Frontal cortex (tissue), 4 donors: ENCODE data around the gene PWP1. TPM values are rescaled to one million over a fixed set of nuclear protein-coding genes. Genes with fewer than 3 reads are reported as not detected.
"Not testable (repeated sequence)": the region's sequence is repeated elsewhere in the genome, so short reads cannot be mapped to it uniquely, and the experiment has no call there.

ENCODE experiments used
- DNase-seq, 2 donors: peaks; one replicate each; pipeline ENCODE4 v3.0.0; 2012; ENCODE audit warnings: low spot score in 2 of 2
- FAIRE-seq: peaks from 2 replicates; lab custom pipeline; 2012; peaks lifted over from hg19 to GRCh38; lab: Jason Lieb, UNC
- total RNA-seq: library from RNA; depleted of rRNA; stranded (reverse); fragments of >200 nt; gene quantifications from one replicate; pipeline ENCODE4 v1.2.3, GENCODE V29; 2014
- donor health status: control.
- donor health status: control.
- donor health status: control.

Gene PWP1
- total RNA-seq, 1 donor from 2014 or later: 79.1 TPM

DNA sequence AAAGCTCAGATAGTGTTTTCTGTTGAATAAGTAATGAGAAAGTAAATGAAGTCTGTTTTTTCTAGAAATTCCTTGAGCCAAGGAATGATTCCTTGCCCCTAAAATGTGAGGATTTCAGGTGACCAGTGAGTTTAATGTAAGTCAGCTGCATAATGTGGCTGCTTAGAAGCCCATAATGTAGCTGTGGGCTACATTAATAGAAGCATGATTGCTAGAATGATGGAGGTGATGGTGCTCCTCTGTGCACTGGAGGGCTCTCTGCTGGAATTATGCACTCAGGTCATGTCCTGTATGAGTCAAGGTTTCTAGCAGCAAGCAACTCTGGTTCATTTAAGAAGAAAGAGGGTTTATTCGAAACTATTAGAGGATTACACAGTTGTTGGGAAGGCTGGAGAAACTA lies 19.6 kb upstream of the PWP1 start:
- FAIRE-seq (no peak), DNase-seq (no peak)

DNA sequence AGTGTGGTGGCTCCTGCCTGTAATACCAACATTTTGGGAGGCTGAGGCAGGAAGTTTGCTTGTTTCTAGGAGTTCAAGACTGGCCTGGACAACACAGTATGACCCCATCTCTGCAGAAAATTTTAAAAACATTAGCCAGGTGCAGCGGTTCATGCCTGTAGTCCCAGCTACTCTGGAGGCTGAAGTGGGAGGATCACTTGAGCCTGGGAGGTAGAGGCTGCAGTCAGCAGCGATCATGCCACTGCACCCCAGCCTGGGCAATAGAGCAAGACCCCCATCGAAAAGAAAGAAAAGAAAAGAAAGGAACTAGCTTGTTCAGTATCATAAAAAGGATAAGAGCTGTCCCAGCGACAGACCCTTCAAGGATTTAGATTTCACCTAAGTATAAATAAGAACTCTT lies 18.1 kb upstream of the PWP1 start:
- FAIRE-seq (no peak), DNase-seq (no peak)

DNA sequence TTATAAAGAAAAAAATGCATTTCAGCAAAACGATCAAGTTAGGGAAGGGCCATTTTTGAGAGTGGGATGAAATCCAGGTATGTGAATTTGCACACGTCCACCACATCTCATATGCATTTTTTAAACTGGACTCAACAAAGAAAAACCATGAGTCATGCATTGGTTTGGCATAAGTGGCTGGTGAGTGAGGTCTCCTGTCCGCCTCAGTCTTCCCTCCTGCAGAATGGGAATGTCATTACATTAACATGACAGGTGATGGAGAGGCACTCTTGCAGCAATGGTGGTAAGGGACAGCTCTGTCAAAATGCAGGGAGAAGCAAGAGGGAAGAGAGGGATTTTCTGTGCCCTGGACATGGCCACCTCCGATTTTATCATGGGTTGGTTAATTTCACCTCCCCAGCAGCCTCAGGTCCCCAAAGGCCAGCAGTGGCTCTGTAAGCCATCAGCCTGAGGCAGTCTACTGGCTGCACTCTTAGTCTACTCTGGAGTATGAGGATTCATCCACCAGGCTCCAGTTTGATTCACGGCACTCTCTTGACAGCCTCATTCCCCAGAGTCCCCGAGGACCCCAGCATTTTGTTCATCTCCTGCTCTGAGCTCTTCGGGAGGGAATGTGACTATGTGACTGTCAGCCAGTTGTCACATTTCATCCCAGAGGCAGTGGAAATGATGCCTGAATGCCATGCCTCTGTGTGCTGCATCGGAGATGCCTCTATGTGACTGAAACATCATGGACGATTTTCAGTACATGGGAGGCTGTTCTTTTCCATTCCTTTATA lies 17.1 kb upstream of the PWP1 start:
- FAIRE-seq (no peak), DNase-seq (no peak)

DNA sequence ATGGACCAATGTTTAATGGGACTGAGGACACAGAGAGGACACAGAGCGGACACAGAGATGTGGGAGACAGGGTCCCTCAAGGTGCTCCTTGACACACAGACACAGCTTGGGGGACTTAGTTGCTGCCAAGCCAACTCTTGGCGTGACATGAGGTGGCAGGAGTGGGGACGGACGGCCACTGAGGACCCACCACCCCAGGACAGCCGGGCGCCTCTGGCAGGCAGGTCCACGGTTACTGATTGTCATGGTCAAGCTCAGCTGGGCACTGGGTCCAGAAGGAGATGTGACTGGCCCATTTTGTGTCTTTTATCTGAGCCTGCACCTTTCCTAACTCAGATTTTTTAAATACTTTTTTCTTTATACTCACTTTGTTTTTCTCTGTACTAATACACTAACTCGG lies 15.7 kb upstream of the PWP1 start:
- no peak for FAIRE-seq

DNA sequence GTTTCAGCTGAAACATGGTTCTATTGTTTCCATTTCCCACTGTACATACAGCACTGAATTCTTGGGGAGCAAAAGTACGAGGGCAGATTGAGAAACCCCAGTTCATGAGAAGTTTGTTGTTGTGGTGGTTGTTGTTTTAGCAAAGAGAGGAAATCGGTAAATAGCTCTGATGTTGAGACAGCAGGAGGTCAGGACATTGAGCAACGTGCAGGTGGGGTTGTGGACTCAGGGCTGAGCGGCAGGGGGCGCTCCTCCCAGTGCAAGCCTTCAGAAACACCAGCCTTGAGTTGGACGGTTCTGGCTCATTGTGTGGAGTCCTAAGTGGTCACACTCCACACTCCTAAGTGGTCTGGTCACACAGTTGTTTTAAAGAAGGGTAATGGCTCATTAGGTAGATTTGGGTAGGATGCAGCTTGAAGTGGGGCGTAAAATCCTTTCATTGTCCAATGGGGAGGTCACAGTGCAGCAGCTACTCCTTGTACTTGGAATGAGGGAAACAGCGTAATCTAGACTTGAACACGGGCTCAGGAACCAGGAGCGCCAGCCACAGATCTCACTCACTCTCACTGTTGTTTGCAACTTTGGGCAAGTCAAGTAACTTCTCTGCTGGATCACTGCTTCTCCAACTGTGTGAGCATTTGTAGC lies 14.5 kb upstream of the PWP1 start:
- FAIRE-seq: no peak
- DNase-seq: no peak

More for the DNA sequence above, 15.7 kb upstream of the PWP1 start:
- DNase-seq: no peak

DNA sequence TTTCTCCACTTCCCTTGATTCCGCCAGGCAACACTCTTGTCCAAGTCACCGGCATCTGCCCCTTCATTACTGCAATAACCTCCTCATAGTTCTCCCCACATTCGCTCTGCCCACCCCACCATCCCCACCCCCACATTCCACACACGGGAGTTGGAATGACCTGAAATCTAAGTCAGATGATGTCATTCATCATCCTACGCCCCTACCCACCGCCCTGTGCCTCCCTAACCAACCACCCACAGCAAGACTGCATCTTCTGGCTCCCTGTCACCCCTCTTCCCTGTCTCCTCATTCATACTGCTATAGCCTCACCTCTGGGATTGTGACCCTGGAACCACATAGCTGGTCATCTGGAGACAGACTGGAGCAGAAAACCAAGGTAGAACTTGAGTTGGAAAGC lies 7.9 kb upstream of the PWP1 start:
- DNase-seq (no peak), FAIRE-seq (no peak)

DNA sequence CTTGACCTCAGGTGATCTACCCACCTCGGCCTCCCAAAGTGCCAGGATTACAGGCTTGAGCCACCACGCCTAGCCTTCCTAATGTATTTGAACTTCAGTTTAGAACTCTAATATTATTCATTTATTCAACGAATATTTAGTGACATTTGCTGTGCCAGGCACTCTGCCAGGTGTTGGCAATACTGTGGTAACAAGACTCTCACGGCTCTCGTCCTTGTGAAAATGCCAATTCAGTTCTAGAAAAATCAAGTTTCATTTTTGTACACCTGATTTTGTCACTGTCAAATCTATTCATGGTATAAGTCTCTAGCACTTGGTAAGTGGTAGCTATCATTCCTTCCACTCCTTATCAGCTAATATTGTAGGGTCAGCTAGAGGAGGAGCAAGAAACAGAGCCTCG lies 6.3 kb upstream of the PWP1 start:
- DNase-seq (no peak), FAIRE-seq (no peak)

DNA sequence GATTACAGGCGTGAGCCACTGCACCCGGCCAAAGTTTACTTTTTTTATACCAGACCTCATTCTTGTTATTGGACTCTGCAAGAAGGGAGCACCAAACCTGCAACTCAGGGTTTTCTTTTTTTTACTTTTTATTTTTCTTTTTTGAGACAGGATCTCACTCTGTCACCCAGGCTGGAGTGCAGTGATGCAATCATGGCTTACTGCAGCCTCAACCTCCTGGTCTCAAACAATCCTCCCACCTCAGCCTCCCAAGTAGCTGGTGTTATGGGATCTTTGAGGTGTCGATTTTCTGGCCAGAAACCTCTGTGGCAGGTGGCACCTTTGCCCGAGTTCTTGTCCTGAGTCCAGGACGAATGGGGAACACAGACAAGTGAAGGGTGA lies 4.2 kb upstream of the PWP1 start:
- FAIRE-seq (no peak), DNase-seq (no peak)

DNA sequence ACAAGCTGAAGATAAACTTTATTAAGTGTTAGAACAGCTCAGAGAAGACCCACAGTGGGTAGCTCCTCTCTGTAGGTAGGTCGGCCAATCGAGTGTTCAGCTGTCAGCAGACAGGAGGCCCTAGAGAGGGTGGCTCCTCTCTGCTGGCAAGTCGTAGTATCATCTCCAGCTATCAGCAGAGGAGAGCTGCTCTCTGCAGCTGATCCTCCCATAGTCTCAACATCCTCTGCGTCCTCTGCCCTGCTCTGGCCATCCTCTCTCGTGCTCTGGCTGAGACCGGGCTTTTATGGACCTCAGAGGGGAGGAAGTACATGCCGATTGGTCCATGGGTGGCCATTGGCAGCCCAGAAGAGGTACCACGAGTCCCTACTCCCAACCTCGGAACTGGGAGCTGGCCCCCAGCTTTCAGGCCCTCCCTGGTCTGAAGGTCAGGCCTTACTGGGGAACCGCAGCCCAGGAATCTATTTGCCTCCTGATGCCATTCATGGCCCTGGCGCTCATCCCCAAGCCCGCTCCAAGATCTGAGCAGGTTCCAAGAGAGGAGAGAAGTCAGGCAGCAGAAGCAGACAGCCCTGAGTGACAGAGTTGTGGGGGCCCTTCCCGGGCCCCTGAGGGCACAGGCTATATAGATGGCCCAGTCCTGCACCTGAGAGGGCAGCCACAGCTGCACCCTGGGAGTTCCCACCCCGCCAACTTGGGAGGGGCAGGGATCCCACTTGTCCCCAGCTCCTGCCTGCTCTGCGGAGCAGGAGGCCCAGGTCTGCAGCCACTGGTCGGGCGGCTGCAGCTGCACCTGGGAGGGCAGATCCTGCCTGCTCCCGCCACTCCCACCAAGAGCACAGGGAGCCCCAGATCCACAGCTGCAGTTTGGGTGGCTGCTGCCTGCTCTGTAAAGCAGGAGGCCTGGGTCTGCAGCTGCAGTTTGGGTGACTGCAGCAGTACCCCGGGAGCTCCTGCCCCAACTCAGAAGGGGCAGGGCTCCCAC lies 3.5 kb upstream of the PWP1 start:
- DNase-seq (no peak), FAIRE-seq (no peak)

DNA sequence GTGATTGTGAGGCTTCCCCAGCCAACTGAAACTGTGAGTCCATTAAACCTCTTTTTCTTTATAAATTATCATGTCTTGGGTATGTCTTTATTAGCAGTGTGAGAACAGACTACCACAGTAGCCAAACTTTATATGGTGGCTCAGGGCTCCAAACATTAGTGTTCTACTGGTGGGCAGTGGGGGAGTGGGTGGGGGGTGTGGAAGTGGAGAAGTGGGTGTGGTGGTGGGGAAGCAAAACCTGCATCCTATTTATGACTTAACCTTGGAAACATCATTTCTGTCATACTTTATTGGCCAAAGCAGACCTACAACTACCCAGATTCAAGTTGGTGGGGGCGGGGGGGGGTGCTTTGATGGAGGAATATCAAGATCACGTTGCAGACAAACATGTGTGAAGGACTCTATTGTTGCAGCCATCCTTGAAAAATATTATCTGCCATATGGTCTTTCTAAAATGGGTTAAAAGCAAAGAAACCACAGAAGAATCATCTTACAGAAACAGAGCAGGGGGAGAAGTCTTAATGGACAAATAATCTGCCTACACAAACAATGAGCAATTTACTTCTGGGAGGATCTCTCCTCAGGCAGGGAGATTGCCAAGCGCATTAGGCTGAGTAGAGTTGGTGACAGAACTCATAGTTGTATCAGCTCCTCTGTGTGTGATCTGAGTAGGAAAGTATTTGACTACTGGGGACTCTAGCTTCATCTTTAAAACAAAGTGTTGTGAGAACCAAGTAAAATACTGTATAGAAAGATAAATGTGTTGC lies 1.4 kb upstream of the PWP1 start:
- DNase-seq (no peak), FAIRE-seq (no peak)

DNA sequence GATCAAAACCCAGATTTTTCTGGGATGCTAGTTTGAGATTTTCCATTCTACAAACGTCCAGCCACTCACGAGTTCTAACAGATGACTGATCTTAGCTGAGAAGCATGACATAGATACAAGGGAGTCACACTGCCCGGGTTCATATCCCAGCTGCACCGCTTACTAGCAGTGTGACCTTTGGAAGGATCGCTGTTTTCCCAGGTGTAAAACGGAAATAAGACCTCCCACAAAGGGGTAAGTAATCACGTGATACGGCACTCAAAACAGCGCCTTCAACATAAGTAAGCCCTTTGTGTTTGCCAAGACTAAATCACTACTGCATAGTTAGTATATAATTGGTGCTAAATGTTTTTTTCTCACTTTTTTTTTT lies 624 bp upstream of the PWP1 start:
- FAIRE-seq (no peak), DNase-seq (no peak)

DNA sequence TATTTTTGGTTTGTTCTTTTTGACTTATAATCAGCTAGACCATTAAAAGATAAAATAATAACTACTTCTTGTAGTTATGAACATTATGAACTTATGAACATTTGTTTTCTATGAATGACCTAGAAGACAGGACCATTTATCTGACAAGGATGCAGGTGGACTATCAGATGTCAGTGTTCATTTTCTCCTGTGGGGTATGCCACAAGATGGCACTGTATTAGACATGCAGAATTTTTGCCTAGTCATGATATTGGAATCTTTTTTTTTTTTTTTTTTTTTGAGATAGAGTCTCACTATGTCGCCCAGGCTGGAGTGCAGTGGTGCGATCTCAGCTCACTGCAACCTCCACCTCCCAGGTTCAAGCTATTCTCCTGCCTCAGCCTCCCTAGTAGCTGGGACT lies 10.2 kb downstream of the PWP1 start:
- not testable (repeated sequence) for DNase-seq, FAIRE-seq

DNA sequence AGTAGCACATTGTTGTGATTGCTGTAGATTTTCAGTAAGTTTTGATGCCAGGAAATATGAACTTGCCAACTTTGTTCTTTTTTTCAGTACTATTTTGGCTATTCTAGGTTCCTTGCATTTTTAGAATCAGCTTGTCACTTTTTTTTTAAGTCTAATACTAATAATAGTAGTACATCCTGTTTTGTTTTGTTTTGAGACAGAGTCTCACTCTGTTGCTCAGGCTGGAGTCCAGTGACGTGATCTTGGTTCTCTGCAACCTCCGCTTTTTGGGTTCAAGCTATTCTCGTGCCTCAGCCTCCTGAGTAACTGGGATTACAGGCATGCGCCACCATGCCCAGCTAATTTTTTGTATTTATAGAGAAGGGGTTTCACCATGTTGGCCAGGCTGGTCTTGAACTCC lies 16.5 kb downstream of the PWP1 start:
- no peak for FAIRE-seq
- DNase-seq: no peak

DNA sequence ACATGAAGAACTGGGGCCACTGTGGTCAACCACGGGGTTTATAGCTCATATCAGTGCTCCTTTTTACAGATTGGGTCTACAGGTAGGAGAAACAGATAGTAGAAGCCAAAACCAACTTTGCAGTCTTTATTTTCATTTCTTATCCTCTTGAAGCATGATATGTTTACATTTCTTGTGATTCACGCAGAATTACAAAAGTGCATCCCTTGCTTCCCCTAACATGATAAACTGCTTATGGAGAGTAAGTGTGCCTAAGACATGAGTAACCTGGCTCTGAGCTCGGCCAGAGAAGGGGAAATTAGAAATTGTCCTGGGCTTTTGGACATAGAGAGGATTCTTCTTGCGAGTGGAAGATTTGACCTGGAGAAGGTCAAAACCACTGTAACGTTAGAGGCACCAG lies 18.4 kb downstream of the PWP1 start:
- DNase-seq: no peak
- no peak for FAIRE-seq

DNA sequence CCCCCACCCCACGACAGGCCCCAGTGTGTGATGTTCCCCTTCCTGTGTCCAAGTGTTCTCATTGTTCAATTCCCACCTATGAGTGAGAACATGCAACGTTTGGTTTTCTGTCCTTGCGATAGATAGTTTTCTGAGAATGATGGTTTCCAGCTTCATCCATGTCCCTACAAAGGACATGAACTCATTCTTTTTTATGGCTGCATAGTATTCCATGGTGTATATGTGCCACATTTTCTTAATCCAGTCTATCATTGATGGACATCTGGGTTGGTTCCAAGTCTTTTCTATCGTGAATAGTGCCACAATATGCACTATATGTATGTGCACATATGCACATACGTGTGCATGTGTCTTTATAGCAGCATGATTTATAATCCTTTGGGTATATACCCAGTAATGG lies 19.9 kb downstream of the PWP1 start:
- DNase-seq, FAIRE-seq: not testable (repeated sequence)

DNA sequence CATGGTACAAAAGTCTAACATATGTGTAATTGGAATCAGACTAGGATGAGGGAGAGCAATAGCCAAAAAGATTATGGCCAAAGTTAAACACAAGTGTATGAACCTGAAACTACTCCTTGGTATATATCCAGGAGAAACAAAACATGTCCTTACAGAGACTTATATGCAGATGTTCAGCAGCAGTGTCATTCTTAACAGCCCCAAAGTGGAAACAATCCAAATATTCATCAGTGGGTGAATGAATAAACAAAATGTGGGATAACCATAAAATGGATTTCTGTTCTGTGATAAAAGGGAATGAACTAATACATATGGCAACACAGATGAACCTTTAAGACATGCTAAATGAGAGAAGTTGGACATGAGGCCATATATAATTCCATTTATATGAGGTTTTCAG lies 30.2 kb downstream of the PWP1 start:
- FAIRE-seq (no peak), DNase-seq (no peak)

DNA sequence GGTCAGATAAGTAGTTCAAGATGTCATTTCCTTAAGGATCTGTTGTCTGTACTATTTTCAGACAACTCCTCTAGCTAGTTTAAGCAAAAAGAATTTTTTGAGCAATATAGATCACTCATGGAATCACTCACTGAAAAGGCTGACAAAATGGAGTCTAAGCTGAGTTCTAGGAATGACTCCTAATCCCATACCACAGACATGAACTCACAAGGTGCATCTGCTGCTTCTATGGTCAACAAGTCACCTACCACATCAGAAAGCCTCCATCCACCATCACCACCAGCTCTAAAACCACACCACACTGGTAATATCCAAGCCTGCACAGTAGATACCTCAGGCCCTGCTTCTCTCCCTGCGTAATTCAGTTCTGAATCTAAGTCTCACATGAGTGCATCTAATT lies 33.0 kb downstream of the PWP1 start:
- FAIRE-seq (no peak), DNase-seq (no peak)

DNA sequence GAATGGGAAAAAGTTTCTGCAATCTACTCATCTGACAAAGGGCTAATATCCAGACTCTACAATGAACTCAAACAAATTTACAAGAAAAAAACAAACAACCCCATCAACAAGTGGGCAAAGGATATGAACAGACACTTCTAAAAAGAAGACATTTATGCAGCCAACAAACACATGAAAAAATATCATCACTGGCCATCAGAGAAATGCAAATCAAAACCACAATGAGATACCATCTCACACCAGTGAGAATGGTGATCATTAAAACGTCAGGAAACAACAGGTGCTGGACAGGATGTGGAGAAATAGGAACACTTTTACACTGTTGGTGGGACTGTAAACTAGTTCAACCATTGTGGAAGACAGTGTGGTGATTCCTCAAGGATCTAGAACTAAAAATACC lies 41.7 kb downstream of the PWP1 start:
- not testable (repeated sequence) for FAIRE-seq, DNase-seq

DNA sequence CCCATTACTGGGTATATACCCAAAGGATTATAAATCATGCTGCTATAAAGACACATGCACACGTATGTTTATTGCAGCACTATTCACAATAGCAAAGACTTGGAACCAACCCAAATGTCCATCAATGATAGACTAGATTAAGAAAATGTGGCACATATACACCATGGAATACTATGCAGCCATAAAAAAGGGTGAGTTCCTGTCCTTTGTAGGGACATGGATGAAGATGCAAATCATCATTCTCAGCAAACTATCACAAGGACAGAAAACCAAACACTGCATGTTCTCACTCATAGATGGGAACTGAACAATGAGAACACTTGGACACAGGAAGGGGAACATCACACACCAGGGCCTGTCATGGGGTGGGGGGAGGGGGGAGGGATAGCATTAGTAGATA lies 42.1 kb downstream of the PWP1 start:
- not testable (repeated sequence) for FAIRE-seq, DNase-seq
